ENCODE data around the gene MCM3AP.
A peak's percentile ranks its signal among the peaks of the same experiment; 100 is the strongest.
"Not testable (repeated sequence)": the region's sequence is repeated elsewhere in the genome, so short reads cannot be mapped to it uniquely, and the experiment has no call there.

The MCM3AP gene

DNA sequence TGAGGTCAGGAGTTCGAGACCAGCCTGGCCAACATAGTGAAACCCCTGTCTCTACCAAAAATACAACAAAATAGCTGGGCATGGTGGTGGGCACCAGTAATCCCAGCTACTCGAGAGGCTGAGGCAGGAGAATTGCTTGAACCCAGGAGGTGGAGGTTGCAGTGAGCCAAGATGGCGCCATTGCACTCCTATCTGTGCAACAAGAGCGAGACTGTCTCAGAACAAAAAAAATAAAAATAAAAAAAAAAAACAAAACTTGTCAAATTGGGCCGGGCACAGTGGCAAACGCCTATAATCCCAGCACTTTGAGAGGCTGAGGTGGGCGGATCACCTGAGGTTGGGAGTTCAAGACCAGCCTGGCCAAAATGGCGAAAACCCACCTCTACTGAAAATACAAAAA lies 24.8 kb upstream of the MCM3AP start:
- not testable (repeated sequence) for DNase-seq

DNA sequence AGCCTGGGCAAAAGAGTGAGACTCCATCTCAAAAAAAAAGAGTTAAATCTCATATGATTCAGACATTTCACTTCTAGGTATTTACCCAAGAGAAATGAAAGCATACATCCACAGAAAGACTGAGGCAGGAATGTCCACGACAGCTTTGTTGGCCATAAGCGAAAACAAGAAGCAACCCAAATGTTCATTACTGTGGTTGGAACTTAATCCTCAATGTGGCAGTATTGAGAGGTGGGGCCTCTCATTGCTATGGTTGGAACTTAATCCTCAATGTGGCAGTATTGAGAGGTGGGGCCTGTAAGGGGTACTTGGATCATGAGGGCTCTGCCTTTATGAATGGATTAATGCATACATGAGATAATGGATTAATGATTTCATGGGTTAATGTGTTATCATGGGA lies 23.0 kb upstream of the MCM3AP start:
- DNase-seq, result no peak

DNA sequence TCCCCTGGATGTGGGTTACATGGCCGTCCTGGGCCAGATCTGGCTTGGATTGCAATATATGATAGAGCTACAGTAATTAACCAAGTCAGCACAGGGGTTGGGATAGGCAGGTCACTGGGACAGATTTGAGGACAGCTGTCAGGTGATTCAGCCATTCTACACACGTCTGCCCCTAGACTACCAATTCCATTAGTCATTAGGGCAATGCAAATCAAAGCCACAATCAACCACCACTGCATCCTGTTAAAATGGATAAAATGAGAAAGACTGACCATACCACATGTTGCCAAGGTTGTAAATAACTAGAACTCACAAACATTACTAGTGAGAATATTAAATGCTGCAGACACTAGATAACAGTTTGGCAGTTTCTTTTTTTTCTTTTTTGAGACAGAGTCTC lies 22.2 kb upstream of the MCM3AP start:
- no peak for DNase-seq

DNA sequence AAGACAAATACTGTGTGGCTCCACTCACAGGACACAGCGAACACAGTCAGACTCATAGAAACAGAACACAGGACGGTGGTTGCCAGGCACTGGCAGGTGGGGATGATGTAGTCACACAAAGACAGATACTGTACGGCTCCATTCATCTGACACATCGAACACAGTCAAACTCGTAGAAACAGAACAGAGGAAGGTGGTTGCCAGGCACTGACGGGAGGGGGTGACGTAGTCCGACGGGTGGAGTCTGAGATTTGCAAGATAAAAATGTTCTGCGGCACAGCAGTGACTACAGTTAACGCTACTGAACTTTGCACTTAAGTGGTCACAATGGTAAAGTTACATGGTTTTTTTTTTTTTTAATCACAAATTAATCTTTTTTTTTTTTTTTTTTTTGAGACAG lies 19.5 kb upstream of the MCM3AP start:
- DNase-seq, result no peak

DNA sequence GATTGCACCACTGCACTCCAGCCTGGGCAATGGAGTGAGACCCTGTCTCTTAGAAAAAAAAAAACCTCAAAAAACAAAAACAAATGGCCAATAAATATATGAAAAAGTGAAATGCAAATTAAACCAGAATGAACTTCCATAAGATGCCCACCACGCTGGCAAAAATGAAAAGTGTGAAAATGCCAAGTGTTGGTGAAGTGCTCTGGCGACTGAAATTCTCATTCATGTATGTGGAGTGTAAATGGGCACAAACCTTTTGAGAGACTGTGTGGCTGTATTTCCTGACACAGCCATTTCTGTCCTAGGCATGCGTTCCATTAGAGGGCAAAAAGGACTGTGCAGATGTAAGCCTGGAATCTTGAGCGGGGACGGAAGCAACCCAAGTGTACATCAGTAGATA lies 19.0 kb upstream of the MCM3AP start:
- DNase-seq, result no peak

DNA sequence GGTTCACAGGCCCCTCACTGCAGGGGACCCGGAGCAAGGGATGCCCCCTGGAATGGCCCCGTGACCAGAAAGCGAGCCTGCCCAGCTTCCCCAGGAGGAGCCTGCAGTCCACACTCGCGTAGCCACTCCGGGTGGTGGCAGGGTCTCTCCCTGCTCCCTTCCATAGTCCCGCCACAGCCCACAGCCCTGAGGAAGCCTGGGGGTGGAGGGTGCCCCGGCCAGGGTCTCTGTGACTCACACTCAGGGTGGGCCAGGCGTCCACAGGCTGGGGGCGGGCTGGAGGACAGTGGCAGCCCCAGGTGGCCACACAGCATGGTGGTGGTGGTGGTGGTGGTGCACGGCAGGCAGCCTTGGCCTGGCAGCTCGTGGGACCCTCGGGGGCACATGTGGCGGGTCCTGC lies 16.3 kb upstream of the MCM3AP start:
- no peak for DNase-seq

DNA sequence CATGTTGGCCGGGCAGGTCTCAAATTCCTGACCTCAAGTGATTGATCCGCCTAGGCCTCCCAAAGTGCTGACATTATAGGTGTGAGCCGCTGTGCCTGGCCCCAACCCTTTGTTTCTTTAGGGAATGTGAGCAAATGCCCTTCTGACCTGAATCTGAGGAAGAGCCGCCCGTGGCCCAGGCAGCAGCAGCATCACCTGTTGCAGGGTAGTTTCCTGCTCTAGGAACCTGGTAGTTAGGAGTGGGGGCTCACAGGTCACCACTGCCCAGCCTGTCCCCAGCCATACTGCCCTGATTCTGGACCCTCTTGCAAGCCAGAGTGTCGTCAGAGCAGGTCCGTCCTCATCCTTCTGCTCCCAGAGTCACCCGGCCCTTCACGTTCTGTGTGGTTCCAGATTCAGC lies 13.8 kb upstream of the MCM3AP start:
- DNase-seq, result no peak

DNA sequence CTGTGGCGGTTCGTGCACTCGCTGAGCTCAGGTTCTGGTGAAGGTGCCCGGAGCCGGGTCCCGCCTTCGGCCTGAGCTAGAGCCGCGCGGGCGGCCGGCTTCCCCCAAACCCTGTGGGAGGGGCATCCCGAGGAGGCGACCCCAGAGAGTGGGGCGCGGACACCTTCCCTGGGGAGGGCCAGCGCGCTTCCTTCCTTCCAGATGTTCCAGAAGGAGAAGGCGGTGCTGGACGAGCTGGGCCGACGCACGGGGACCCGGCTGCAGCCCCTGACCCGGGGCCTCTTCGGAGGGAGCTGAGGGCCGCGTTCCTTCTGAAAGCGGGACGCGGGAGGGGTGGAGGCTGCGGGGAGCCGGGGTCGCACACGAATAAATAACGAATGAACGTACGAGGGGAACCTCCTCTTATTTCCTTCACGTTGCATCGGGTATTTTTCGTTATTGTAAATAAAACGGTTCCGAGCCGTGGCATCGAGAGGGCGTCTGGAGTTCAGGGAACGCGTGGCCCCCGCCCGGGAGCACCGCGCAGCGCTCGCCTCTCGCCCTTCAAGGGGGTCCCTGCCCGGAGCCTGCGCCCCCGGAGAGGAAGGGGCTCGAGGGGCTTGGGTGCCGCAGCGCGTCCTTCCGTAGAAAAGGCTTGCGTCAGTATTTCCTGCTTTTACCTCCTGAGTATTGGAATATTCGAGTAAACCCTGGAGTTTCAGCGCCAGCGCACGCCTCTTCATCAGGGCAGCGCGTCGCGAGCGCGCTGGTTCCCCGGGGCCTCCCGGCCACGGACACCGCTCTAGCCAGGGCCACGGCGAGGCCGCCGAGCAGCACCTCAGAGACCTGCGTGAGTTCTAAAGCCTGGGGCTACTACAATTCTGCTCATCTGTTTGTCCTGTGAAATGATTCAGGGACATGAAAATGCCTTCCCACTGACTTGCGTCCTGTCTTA lies 12.2 kb upstream of the MCM3AP start:
- no peak for DNase-seq

DNA sequence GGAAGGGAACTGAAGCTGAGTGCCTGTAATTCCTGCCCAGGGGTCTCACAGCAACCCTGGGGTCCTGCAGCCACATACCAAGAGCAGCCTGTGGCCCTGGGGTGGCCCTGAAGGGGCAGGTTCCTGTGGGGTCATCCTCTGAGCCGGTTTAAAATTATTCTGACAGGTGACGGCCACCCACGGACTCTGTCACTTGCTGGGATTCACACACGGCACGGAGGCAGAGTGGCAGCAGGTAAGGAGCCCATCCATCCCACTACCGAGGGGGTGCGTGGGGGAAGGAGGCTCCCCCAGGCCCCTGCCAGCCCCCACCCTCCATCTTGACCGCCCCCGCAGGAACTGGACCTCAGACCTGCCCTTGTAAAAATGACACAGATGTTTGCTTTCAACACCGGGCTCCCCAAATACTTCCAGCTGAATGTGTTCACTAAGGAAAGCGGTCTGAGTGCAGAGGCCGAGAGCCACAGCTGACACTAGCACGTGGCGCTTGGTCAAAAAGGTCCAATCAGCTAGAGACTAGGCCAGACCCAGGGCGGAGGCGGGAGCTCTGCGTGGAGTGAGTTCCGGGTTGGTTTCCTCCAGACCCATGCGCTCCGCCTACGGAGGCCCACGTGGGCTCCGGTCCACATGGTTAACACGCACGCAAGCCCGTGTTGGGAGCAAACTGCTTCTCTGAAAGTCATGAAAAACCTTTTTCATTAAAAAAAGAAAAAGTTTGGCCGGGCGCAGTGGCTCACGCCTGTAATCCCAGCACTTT lies 10.8 kb upstream of the MCM3AP start:
- DNase-seq, result no peak

DNA sequence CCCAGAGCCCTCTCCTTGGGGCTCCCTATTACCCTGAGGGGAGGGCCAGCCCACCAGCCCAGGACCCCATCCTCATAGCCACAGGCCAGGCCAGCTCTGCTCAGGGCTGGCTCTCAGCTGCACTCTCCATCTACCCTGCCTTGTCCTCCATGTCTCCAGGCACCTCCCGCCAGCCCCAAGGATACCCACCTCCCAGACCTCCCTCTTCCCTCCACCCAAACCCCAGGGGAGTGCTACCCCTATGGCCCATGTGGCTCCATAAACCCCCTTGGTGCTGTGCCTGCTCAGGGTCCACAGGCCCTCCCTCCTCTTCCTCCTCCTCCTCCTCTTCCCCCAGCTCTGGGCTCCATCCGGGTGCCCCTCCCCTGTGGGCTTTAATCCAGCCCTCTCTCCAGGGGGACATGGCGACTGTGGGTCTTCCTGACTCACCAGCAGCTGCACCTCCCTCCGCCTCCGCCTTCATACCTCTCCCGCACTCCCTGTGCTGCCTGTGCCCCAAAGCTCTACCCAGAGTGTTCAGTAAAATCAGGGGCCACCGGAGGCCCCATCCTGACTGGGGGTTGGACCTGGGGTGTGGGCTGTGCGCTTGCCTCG lies 9.9 kb upstream of the MCM3AP start:
- no peak for DNase-seq

DNA sequence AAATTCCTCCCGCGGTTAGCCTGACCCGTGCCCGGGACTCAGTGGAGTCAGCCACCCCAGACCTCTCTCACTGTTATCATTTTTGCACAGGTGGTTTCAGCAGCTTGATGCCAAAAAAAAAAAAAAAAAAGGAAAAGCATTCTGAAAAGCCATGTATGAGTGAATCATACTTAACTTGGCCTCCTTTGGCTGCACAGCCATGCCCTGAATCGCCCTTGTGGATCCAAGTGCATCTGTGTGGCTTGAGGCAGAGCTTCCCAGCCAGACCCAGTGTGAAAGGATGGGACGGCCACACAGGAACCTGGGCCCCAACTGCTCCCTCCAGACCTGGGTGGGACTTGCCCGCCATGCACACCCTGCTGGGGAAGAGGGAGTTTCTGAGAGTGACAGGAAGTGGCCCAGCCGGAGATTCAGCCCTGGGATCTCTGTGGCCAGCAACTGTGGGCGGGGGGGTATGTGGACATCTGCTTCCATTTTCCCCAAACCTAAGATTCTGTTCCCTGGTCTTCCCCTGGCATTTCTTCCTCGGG lies 9.3 kb upstream of the MCM3AP start:
- DNase-seq, result no peak

DNA sequence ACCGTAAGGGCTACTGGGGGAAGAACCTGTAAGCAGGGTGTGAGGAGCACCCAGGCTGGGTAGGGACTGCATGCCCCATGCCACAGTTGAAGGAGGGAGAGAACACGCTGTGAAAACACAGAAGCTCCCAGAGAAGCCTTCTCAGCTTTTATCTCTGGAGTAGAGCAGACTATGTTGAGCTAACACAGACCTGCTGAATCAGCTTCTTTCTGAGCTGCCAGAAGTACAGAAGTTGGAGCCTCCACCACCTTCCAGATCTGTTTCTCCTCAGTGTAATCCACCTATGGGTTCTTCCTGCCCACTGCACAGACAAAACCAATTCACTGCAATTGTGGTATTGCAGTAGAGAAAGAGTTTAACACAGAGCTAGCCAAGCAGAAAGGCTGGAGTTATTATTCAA lies 6.2 kb upstream of the MCM3AP start:
- DNase-seq, result no peak

DNA sequence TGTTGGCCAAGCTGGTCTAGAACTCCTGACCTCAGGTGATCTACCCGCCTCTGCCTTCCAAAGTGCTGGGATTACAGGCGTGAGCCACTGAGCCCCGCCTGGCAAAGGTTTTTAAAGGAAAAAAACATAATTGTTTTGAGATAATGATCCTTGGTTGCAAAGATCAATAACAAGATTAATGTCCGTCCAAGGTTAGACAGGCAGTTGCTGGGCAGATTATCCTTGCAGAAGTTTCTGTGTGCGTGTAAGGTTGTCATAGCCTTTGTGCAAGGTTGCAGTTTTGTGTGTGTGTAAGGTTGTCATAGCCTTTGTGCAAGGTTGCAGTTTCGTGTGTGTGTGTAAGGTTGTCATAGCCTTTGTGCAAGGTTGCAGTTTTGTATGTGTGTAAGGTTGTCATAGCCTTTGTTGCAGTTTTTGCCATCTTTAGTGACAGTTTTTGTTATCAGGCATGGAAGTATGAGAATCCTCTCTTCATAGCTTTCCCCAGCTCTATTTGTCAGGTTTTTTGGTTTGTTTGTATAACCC lies 4.3 kb upstream of the MCM3AP start:
- no peak for DNase-seq

DNA sequence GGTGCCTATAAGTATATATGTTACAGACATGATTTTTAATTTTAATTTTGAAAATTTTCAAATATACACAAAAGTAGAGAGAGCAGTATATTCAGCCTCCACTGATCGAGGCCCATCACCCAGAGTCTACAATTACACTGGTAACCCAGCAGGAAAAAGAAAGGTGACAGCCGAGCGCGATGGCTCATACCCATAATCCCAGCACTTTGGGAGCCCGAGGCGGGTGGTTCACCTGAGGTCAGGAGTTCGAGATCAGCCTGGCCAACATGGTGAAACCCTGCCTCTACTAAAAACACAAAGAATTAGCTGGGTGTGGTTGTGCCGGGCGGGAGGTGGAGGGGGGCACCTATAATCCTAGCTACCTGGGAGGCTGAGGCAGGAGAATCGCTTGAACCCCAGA lies 2.1 kb upstream of the MCM3AP start:
- DNase-seq, result no peak

DNA sequence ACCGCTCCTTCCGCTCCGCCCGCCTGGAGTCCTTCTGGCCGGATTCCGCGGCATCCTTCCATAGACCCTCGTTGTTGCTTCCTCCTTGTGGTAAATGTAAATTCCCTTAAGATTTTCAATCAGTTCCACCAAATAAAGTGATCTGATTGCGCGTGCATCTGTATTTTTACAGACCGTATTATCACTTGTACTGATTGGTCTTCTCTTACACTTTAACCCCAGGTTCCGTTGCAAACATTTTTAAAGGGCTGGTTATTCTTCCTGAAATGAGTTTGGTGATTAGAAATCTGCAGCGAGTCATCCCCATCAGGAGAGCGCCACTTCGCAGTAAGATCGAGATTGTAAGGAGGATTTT lies 1.2 kb upstream of the MCM3AP start:
- peak; percentile 80 for DNase-seq

DNA sequence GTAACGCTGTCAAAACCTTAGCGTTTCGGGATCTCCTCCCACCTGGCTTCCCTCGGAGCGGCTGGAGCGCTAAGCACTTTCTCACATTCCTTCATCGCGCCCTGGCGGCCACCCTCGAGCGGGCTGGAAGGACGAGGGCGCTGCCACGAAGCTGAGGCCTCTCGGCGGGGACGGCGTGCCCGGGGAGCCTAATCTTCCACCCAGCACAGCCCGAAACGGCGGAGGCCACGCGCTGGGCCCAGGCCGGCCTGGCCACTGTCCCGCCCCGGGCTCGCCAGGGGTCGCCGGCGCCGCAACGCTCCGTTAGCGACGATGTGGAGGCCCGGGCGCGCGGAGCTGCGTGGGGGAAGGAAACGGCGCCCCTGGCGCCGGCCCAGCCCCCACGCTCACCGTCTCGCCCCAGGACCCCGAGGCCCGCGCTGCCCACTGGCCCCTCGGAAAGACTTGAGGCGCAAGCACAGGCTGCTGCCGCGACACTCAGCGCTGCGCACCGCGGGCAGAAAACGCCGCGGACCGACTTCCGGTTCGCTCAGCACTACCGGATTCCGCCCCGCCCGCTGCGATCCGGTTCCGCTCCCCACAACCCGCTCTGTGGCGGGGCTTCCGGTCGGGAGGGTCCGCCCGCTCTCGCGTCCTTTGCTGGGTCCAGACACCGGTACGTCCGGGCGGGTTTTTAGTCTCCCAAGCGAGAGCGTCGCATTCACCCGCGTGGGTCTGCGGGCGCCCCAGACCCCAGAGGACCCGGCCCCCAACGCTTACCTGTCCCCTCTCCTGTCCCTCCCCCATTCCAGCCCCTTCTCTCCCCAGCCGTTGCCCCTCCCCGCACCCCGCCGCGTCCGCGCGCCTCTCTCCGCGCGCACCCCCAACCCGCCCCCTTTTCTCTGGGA lies 593 bp upstream of the MCM3AP start, which contains the start of gene YBEY:
Gene YBEY, plus strand, starts transcription at position 582 of the 887 bp plus-strand sequence. CDS start 572 bp downstream, outside the sequence.
- peak; percentile 83 for DNase-seq

DNA sequence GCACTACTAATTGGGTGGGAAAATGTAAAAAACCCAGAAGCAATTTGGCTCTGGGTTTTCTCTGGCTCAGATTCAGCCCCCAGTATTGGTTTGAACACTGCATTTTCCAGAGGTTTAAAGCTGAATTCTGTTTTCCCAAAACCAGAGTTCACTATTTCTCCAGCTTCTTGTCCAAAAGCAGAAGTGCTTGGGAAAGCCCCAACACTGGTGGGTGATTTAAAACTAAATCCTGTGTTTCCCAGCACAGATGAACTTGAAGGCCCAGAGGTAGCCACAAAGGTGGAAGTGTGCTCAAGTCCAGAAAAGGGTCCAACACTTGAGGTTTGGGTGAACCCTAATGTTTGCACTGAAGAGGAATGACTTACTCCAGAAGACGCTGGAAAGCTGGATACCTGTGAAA lies 678 bp downstream of the MCM3AP start:
- no peak for DNase-seq

DNA sequence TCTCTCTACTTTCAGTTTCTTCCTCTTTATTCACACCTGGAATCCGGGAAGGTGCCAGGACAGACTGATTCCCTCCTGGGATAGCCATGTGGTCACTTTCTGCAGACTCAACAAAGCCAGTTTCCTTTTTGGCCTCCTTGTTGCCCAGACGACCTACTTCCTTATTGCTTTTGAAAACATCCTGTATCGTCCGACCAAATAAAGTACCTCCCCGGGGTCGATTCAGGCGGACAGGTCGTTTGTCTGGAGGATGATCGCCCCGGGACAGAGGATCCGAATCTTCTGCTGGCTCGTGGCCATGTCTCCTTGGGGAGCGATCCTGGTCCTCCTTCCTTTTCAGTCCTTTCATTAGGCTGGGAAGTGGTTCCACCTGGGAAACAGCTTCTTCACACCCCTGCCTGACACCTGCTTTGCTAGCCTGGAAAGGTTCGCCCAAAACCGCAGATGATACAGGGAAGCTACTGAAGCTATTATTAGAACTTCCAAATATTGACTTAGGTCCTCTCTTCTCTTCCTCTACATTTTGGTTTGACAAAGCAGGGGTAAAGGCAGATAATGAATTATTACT lies 1.2 kb downstream of the MCM3AP start:
- DNase-seq, result no peak

DNA sequence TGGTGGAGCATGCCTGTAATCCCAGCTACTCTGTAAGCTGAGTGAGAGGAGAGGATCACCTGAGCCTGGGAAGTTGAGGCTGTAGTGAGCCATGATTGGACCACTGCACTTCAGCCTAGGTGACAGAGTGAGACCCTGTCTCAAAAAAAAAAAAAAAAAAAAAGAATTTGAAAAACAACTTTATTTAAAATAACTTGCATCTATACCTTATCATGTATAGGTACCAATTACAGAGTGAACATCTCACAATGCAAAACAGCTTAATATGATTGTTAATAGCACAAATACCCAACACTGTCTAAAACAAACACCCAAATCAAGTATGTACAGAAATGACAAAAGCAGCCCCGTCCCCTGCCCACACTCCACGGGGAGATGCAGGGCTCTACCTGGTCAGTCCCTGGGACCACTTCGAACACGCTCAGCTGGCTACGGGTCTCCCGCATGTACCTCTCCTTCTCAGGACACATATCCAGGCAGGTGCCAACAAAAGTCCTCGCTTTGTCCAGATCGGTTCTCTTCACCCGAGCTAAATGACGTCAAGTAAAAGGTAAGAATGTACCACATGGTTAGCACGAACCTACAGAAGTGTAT lies 10.5 kb downstream of the MCM3AP start:
- DNase-seq, result no peak

DNA sequence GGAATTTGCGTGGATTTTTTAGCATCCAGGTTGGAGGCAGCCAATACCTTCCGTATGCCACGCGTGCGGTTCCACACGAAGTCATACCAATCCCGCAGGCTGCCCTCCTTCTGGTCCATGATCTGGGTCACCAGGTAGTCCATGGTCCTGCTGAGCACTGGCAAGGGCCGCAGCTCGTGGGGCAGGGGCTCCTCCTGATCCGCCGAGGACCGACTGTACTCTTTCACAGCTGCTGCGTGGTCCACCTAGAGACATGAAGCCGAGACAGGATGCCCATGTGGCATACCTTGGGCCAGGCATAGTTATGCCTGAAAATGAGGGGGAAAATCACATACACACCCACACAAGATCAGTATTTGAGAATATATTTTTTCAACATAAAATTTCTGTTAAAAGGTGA lies 12.1 kb downstream of the MCM3AP start:
- no peak for DNase-seq

DNA sequence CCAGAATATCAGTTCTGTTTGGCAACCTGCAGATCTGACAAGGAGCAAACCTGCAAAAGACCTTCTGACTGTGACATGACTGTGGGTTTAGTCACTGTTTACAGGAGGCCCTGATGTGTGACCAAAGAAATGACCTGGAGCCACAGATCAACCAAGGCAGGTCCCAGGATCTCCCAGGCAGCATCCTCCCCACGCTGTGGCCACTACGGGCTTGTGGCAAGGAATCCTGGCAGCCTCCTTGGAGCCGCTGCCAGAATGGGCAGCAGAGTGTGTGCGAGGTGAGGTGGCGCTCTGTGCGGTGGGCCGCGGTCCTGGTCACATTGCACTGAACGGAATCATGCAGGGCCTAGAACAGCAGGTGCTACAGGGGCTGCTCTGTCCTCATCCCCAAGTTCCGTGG lies 15.9 kb downstream of the MCM3AP start:
- DNase-seq, result no peak

DNA sequence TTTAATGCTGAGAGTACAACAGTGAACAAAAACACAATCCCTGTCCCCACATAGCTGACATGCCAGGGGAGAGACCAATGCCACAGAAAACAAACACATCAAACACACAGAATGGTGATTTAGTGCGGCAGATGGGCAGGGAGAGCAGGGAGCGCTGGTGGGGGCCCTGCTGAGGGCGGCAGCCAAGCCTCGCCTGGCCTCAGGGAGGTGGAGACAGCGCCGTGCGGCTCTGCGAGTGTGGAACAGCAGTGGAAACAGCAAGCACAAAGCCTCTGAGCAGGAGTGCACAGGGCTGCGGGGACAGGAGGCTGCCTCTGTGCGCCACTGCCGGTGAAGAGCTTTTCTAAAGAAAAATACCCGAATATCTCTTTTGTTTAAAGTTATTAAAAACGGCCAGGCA lies 17.0 kb downstream of the MCM3AP start:
- no peak for DNase-seq

Data from NCI-H526 treated with DMSO at 0.1 percent for 48 hours (cell line).